Measurements from ENCODE around the gene PIRT. TPM values are rescaled to one million over a fixed set of nuclear protein-coding genes. Genes with fewer than 3 reads are reported as not detected.

PIRT gene
- total RNA-seq, 1 experiment from 2014 or later, result not detected

GRCh38 chr17:10798910-10799309, 39.0 kb downstream of the PIRT start:
- no peak for ATAC-seq
- in situ Hi-C loops (cut with HindIII; ENCODE audit: low pct_unique_long_range_greater_than_20kb, low sequenced_read_pairs) (no loop called here), intact Hi-C loops (cut with micrococcal nuclease; ENCODE audit: unreplicated experiment) (no loop called here)
- H3K36me3 ChIP-seq (ENCODE audit: control insufficient read depth, insufficient read depth, low read length), result no peaks in the 10 kb centered on the region
- no peak overlapping the region for H3K4me3 ChIP-seq (ENCODE audit: low read depth in 2 of 2, low read length in 2 of 2)
- no peak for TF ChIP-seq REST (IDR thresholded peaks at IDR 0.05; ENCODE audit: insufficient read depth in 1 of 2, low read depth in 2 of 2, low read length in 1 of 2)
- TF ChIP-seq POLR2AphosphoS5 (IDR thresholded peaks at IDR 0.05; ENCODE audit: low read depth, low read length), result no peak
- TF ChIP-seq SIN3A (IDR thresholded peaks at IDR 0.05; ENCODE audit: borderline replicate concordance, insufficient read depth, low read depth, low read length), result no peak
- TF ChIP-seq CTCF (IDR thresholded peaks at IDR 0.05), result no peak
- TF ChIP-seq TCF7L2 (IDR thresholded peaks at IDR 0.05; ENCODE audit: low read depth, low read length), result no peak
- no peaks in the 10 kb centered on the region for H3K9me3 ChIP-seq (ENCODE audit: control insufficient read depth, insufficient read depth, low read depth, low read length)
- no TSS peak for BruUV-seq (replicated peaks)
- no peak for DNase-seq (ENCODE audit: low read depth, low spot score)
- ChIA-PET CTCF (interaction anchor here (0.6 kb wide), 1 partner anchor 77 kb away, joined by 3 read pairs; no protein-coding TSS in a partner anchor), POLR2A (no interaction called here)
- no peaks in the 10 kb centered on the region for H3K4me1 ChIP-seq (ENCODE audit: control insufficient read depth, insufficient read depth, low read length)
- no peak overlapping the region for H3K27ac ChIP-seq (ENCODE audit: low read length)
- H3K27me3 ChIP-seq (ENCODE audit: control insufficient read depth, insufficient read depth, low read length), result no peaks in the 10 kb centered on the region

- Histone ChIP-seq H3K4me3 (ENCODE audit: low read depth in 2 of 2, low read length in 2 of 2) (no peak overlapping the region), H3K9me3 (ENCODE audit: control insufficient read depth, insufficient read depth, low read depth, low read length) (no peaks in the 10 kb centered on the region), H3K27ac (ENCODE audit: low read length) (no peak overlapping the region), H3K36me3 (ENCODE audit: control insufficient read depth, insufficient read depth, low read length) (no peaks in the 10 kb centered on the region), H3K4me1 (ENCODE audit: control insufficient read depth, insufficient read depth, low read length) (no peaks in the 10 kb centered on the region), H3K27me3 (ENCODE audit: control insufficient read depth, insufficient read depth, low read length) (no peaks in the 10 kb centered on the region)
- BruUV-seq (replicated peaks), result no TSS peak
- in situ Hi-C loops (cut with HindIII; ENCODE audit: low pct_unique_long_range_greater_than_20kb, low sequenced_read_pairs) (no loop called here), intact Hi-C loops (cut with micrococcal nuclease; ENCODE audit: unreplicated experiment) (no loop called here)
- TF ChIP-seq POLR2AphosphoS5 (IDR thresholded peaks at IDR 0.05; ENCODE audit: low read depth, low read length) (no peak), CTCF (IDR thresholded peaks at IDR 0.05) (no peak), SIN3A (IDR thresholded peaks at IDR 0.05; ENCODE audit: borderline replicate concordance, insufficient read depth, low read depth, low read length) (no peak), REST (IDR thresholded peaks at IDR 0.05; ENCODE audit: insufficient read depth in 1 of 2, low read depth in 2 of 2, low read length in 1 of 2) (no peak), TCF7L2 (IDR thresholded peaks at IDR 0.05; ENCODE audit: low read depth, low read length) (no peak)
- ChIA-PET POLR2A (no interaction called here), CTCF (interaction anchor here (0.6 kb wide), 1 partner anchor 59 kb away, joined by 3 read pairs; no protein-coding TSS in a partner anchor)
- DNase-seq (ENCODE audit: low read depth, low spot score) (no peak), ATAC-seq (no peak)
These were observed 39.5 kb downstream of the PIRT start for GRCh38 chr17:10798332-10798749.

Data from Panc1 (cell line).